SU-DHL-6 (cell line): ENCODE results near the gene TSACC.

Experiments
- CTCF ChIP-seq: fragments of 200-600 bp; sonication (generic); IDR thresholded peaks from one replicate; pipeline ENCODE4 v1.5.1; 2017; ENCODE audit warnings: antibody characterized with exemption, mild to moderate bottlenecking, low read length, moderate library complexity; ENCODE audit not compliant: insufficient read depth, poor library complexity, severe bottlenecking
- EZH2phosphoT487 ChIP-seq: fragments of 200-600 bp; sonication (generic), shearing (Covaris generic); conservative IDR thresholded peaks from 2 replicates; pipeline ENCODE4 v1.6.1; 2018; ENCODE audit warnings: mild to moderate bottlenecking, antibody characterized with exemption, low read length, moderate library complexity, mixed read lengths

GRCh38 chr1:156319664-156320063, 18.7 kb upstream of the TSACC start:
- peak; percentile 46 for TF ChIP-seq CTCF
- no peak for TF ChIP-seq EZH2phosphoT487
